ENCODE results near the gene NSA2. TPM values are rescaled to one million over a fixed set of nuclear protein-coding genes. Genes with fewer than 3 reads are reported as not detected.
"Not testable (repeated sequence)": the region's sequence is repeated elsewhere in the genome, so short reads cannot be mapped to it uniquely, and the experiment has no call there.

NSA2 gene
- total RNA-seq, 1 donor from 2014 or later: 44.1 TPM

- Histone ChIP-seq H3K36me3 (no peaks in the 10 kb centered on the region), H3K9me3 (replicated peaks) (no peaks in the 10 kb centered on the region), H3K4me1 (no peaks in the 10 kb centered on the region), H3K4me3 (no peak overlapping the region), H3K27me3 (ENCODE audit: low read depth) (no peaks in the 10 kb centered on the region), H3K27ac (replicated peaks) (no peak overlapping the region)
- no peak for DNase-seq
- intact Hi-C loops (cut with micrococcal nuclease): no loop called here
- no peak for TF ChIP-seq CTCF (IDR thresholded peaks at IDR 0.05; ENCODE audit: borderline replicate concordance)
These were observed 20.4 kb downstream of the NSA2 start for GRCh38 chr5:74787424-74787823.

GRCh38 chr5:74791669-74792068 is 24.6 kb downstream of the NSA2 start:
- H3K9me3 ChIP-seq (replicated peaks); H3K4me3 ChIP-seq; H3K27ac ChIP-seq (replicated peaks); DNase-seq; intact Hi-C loops (cut with micrococcal nuclease); H3K27me3 ChIP-seq (ENCODE audit: low read depth); H3K4me1 ChIP-seq; H3K36me3 ChIP-seq: not testable (repeated sequence)

- no peaks in the 10 kb centered on the region for H3K9me3 ChIP-seq (replicated peaks)
- no peaks in the 10 kb centered on the region for H3K36me3 ChIP-seq
- H3K4me1 ChIP-seq: no peaks in the 10 kb centered on the region
- H3K27me3 ChIP-seq (ENCODE audit: low read depth): no peaks in the 10 kb centered on the region
- no peak for DNase-seq
- TF ChIP-seq CTCF (IDR thresholded peaks at IDR 0.05; ENCODE audit: borderline replicate concordance): no peak
- H3K27ac ChIP-seq (replicated peaks): no peak overlapping the region
- intact Hi-C loops (cut with micrococcal nuclease): no loop called here
- no peak overlapping the region for H3K4me3 ChIP-seq
These were observed 32.2 kb downstream of the NSA2 start for GRCh38 chr5:74798977-74799911.

GRCh38 chr5:74801197-74801596 is 34.1 kb downstream of the NSA2 start:
- H3K9me3 ChIP-seq (replicated peaks): no peaks in the 10 kb centered on the region
- H3K4me1 ChIP-seq: no peaks in the 10 kb centered on the region
- no peak overlapping the region for H3K4me3 ChIP-seq
- peaks cover 7% of the 10 kb centered on the region for H3K27me3 ChIP-seq (ENCODE audit: low read depth)
- no peak overlapping the region for H3K27ac ChIP-seq (replicated peaks)
- no peaks in the 10 kb centered on the region for H3K36me3 ChIP-seq
- no peak for TF ChIP-seq CTCF (IDR thresholded peaks at IDR 0.05; ENCODE audit: borderline replicate concordance)
- intact Hi-C loops (cut with micrococcal nuclease): no loop called here
- no peak for DNase-seq

GRCh38 chr5:74801941-74802340 is 34.9 kb downstream of the NSA2 start:
- no peak overlapping the region for H3K4me3 ChIP-seq
- H3K36me3 ChIP-seq: no peaks in the 10 kb centered on the region
- intact Hi-C loops (cut with micrococcal nuclease): no loop called here

More at GRCh38 chr5:74801941-74802340, 34.9 kb downstream of the NSA2 start:
- no peak for DNase-seq
- H3K9me3 ChIP-seq (replicated peaks): no peaks in the 10 kb centered on the region
- no peak for TF ChIP-seq CTCF (IDR thresholded peaks at IDR 0.05; ENCODE audit: borderline replicate concordance)
- H3K27me3 ChIP-seq (ENCODE audit: low read depth): peaks cover 7% of the 10 kb centered on the region
- no peaks in the 10 kb centered on the region for H3K4me1 ChIP-seq
- no peak overlapping the region for H3K27ac ChIP-seq (replicated peaks)
